Dendritic cell treated with granulocyte-macrophage colony-stimulating factor and Interleukin-4, amounts not matched to agents 40 ng/mL and 50 ng/mL, for 4 days (primary cell): ENCODE results near the gene CCN2.

Source experiments
- H3K27ac Mint-ChIP-seq: one replicate; pipeline ENCODE4 v1.8.0; 2022; ENCODE audit warnings: mild to moderate bottlenecking, mixed read lengths
- H3K27me3 Mint-ChIP-seq: one replicate; pipeline ENCODE4 v1.8.0; 2022; ENCODE audit warnings: mild to moderate bottlenecking, mixed read lengths
- H3K36me3 Mint-ChIP-seq: one replicate; pipeline ENCODE4 v1.8.0; 2022; ENCODE audit warnings: low read depth, mixed read lengths
- H3K4me1 Mint-ChIP-seq: one replicate; pipeline ENCODE4 v1.8.0; 2022; ENCODE audit warnings: low read depth, mixed read lengths
- H3K4me3 Mint-ChIP-seq: one replicate; pipeline ENCODE4 v1.8.0; 2022; ENCODE audit warnings: mild to moderate bottlenecking, moderate library complexity, mixed read lengths
- H3K9me3 Mint-ChIP-seq: one replicate; pipeline ENCODE4 v1.8.0; 2022; ENCODE audit warnings: mixed read lengths
- intact Hi-C: fragments of 100-400 bp; cut with micrococcal nuclease; formaldehyde crosslinking; loops from one replicate; pipeline ENCODE4 v1.15.0; 2022

The CCN2 gene

GRCh38 chr6:131937703-131938631, 13.2 kb downstream of the CCN2 start:
- H3K4me3 Mint-ChIP-seq = no peak overlapping the region
- no peak overlapping the region for H3K27ac Mint-ChIP-seq

GRCh38 chr6:131937226-131937625, 13.9 kb downstream of the CCN2 start:
- Mint-ChIP-seq H3K4me3 (no peak overlapping the region), H3K27ac (no peak overlapping the region), H3K27me3 (peaks cover under 1% of the 10 kb centered on the region), H3K9me3 (no peaks in the 10 kb centered on the region), H3K36me3 (no peaks in the 10 kb centered on the region), H3K4me1 (no peaks in the 10 kb centered on the region)
- intact Hi-C loops = no loop called here

More at GRCh38 chr6:131937703-131938631, 13.2 kb downstream of the CCN2 start:
- Mint-ChIP-seq H3K36me3 (no peaks in the 10 kb centered on the region), H3K9me3 (no peaks in the 10 kb centered on the region), H3K27me3 (no peaks in the 10 kb centered on the region), H3K4me1 (no peaks in the 10 kb centered on the region)
- intact Hi-C loops = no loop called here

- no peak overlapping the region for H3K4me3 Mint-ChIP-seq
- no peaks in the 10 kb centered on the region for H3K4me1 Mint-ChIP-seq
- no peak overlapping the region for H3K27ac Mint-ChIP-seq
- H3K9me3 Mint-ChIP-seq = no peaks in the 10 kb centered on the region
- no peaks in the 10 kb centered on the region for H3K36me3 Mint-ChIP-seq
- intact Hi-C loops = no loop called here
- H3K27me3 Mint-ChIP-seq = peaks cover 3% of the 10 kb centered on the region
These were observed 15.0 kb downstream of the CCN2 start for GRCh38 chr6:131936156-131936555.

GRCh38 chr6:131931063-131931750, 20.0 kb downstream of the CCN2 start:
- H3K36me3 Mint-ChIP-seq = no peaks in the 10 kb centered on the region
- intact Hi-C loops = no loop called here
- peaks cover 3% of the 10 kb centered on the region for H3K27me3 Mint-ChIP-seq
- no peaks in the 10 kb centered on the region for H3K4me1 Mint-ChIP-seq
- no peak overlapping the region for H3K27ac Mint-ChIP-seq
- H3K4me3 Mint-ChIP-seq = no peak overlapping the region
- H3K9me3 Mint-ChIP-seq = no peaks in the 10 kb centered on the region

- Mint-ChIP-seq H3K27me3 (peaks cover 3% of the 10 kb centered on the region), H3K4me3 (no peak overlapping the region), H3K27ac (no peak overlapping the region), H3K36me3 (no peaks in the 10 kb centered on the region), H3K9me3 (no peaks in the 10 kb centered on the region), H3K4me1 (no peaks in the 10 kb centered on the region)
- intact Hi-C loops = no loop called here
These were observed 21.2 kb downstream of the CCN2 start for GRCh38 chr6:131929976-131930375.

- Mint-ChIP-seq H3K9me3 (no peaks in the 10 kb centered on the region), H3K36me3 (no peaks in the 10 kb centered on the region), H3K27ac (no peak overlapping the region), H3K4me3 (no peak overlapping the region), H3K27me3 (peaks cover 3% of the 10 kb centered on the region), H3K4me1 (no peaks in the 10 kb centered on the region)
- intact Hi-C loops = no loop called here
These were observed 21.9 kb downstream of the CCN2 start for GRCh38 chr6:131929264-131929663.

- no peaks in the 10 kb centered on the region for H3K27me3 Mint-ChIP-seq
- no peak overlapping the region for H3K4me3 Mint-ChIP-seq
- no peak overlapping the region for H3K27ac Mint-ChIP-seq
- H3K36me3 Mint-ChIP-seq = no peaks in the 10 kb centered on the region
- peaks cover 27% of the 10 kb centered on the region for H3K9me3 Mint-ChIP-seq
- H3K4me1 Mint-ChIP-seq = no peaks in the 10 kb centered on the region
- intact Hi-C loops = no loop called here
These were observed 26.2 kb downstream of the CCN2 start for GRCh38 chr6:131924881-131925474.

GRCh38 chr6:131923356-131923755, 27.8 kb downstream of the CCN2 start:
- intact Hi-C loops = no loop called here
- Mint-ChIP-seq H3K4me1 (no peaks in the 10 kb centered on the region), H3K27me3 (peaks cover 7% of the 10 kb centered on the region), H3K9me3 (peaks cover 27% of the 10 kb centered on the region), H3K36me3 (no peaks in the 10 kb centered on the region), H3K27ac (no peak overlapping the region), H3K4me3 (no peak overlapping the region)

GRCh38 chr6:131920656-131921055, 30.5 kb downstream of the CCN2 start:
- Mint-ChIP-seq H3K4me1 (peaks cover 7% of the 10 kb centered on the region), H3K27me3 (peaks cover 27% of the 10 kb centered on the region)
- intact Hi-C loops = no loop called here

GRCh38 chr6:131918650-131919355, 32.4 kb downstream of the CCN2 start:
- Mint-ChIP-seq H3K4me1 (peaks cover 7% of the 10 kb centered on the region), H3K9me3 (peaks cover 32% of the 10 kb centered on the region)
- intact Hi-C loops = loop anchor here (5.0 kb wide), 1 partner anchor 298 kb away; no protein-coding TSS in a partner anchor

More at GRCh38 chr6:131920656-131921055, 30.5 kb downstream of the CCN2 start:
- no peak overlapping the region for H3K27ac Mint-ChIP-seq
- no peaks in the 10 kb centered on the region for H3K36me3 Mint-ChIP-seq
- H3K9me3 Mint-ChIP-seq = peaks cover 35% of the 10 kb centered on the region
- no peak overlapping the region for H3K4me3 Mint-ChIP-seq

GRCh38 chr6:131917763-131918649, 33.2 kb downstream of the CCN2 start:
- Mint-ChIP-seq H3K9me3 (peaks cover 26% of the 10 kb centered on the region), H3K27me3 (peaks cover 33% of the 10 kb centered on the region), H3K36me3 (no peaks in the 10 kb centered on the region), H3K4me1 (peaks cover 7% of the 10 kb centered on the region), H3K27ac (no peak overlapping the region), H3K4me3 (no peak overlapping the region)
- intact Hi-C loops = loop anchor here (5.0 kb wide), 1 partner anchor 299 kb away; no protein-coding TSS in a partner anchor

More at GRCh38 chr6:131918650-131919355, 32.4 kb downstream of the CCN2 start:
- Mint-ChIP-seq H3K36me3 (no peaks in the 10 kb centered on the region), H3K27ac (no peak overlapping the region), H3K27me3 (peaks cover 30% of the 10 kb centered on the region), H3K4me3 (no peak overlapping the region)

GRCh38 chr6:131917318-131917717, 33.9 kb downstream of the CCN2 start:
- H3K27me3 Mint-ChIP-seq = peaks cover 36% of the 10 kb centered on the region

More at GRCh38 chr6:131917318-131917717, 33.9 kb downstream of the CCN2 start:
- Mint-ChIP-seq H3K27ac (no peak overlapping the region), H3K9me3 (peaks cover 22% of the 10 kb centered on the region), H3K36me3 (no peaks in the 10 kb centered on the region), H3K4me1 (peaks cover 7% of the 10 kb centered on the region), H3K4me3 (no peak overlapping the region)
- intact Hi-C loops = loop anchor here (5.0 kb wide), 1 partner anchor 300 kb away; no protein-coding TSS in a partner anchor
